Erythroblast (primary cell): ENCODE measurements around the gene CRLF2.
"Not testable (repeated sequence)": the region's sequence is repeated elsewhere in the genome, so short reads cannot be mapped to it uniquely, and the experiment has no call there.

Experiments
- GATA1 ChIP-seq: IDR thresholded peaks from 2 replicates; pipeline ENCODE4 v1.6.1; 2011; ENCODE audit warnings: low read depth, mild to moderate bottlenecking, control low read depth, low read length, moderate library complexity
- POLR2A ChIP-seq: IDR thresholded peaks from 2 replicates; pipeline ENCODE4 v1.6.1; 2011; ENCODE audit warnings: mild to moderate bottlenecking, low read length

- not testable (repeated sequence) for TF ChIP-seq POLR2A, GATA1
Observed at GRCh38 chrX:1192196-1192595, 20.3 kb downstream of the CRLF2 start.
